HEK293 (cell line): ENCODE measurements around the gene MLLT3.

Experiments
- GLI4 ChIP-seq: fragments of 450-650 bp; formaldehyde crosslinking; IDR thresholded peaks from 2 replicates; pipeline ENCODE4 v1.5.1; 2016; ENCODE audit warnings: missing biosample characterization, missing genetic modification characterization
- GLIS2 ChIP-seq: fragments of 450-650 bp; formaldehyde crosslinking; IDR thresholded peaks from 2 replicates; pipeline ENCODE4 v1.5.1; 2016; ENCODE audit warnings: missing biosample characterization, missing genetic modification characterization
- KLF16 ChIP-seq: fragments of 450-650 bp; formaldehyde crosslinking; IDR thresholded peaks from 2 replicates; pipeline ENCODE4 v1.5.1; 2017; ENCODE audit warnings: missing biosample characterization, missing genetic modification characterization
- KLF9 ChIP-seq: fragments of 450-650 bp; formaldehyde crosslinking; IDR thresholded peaks from 2 replicates; pipeline ENCODE4 v1.5.1; 2016; ENCODE audit warnings: missing biosample characterization, missing genetic modification characterization, low read depth
- MZF1 ChIP-seq: fragments of 450-650 bp; formaldehyde crosslinking; IDR thresholded peaks from 2 replicates; pipeline ENCODE4 v1.5.1; 2017; ENCODE audit warnings: missing biosample characterization, missing genetic modification characterization, borderline replicate concordance
- OVOL3 ChIP-seq: fragments of 450-650 bp; formaldehyde crosslinking; IDR thresholded peaks from 2 replicates; pipeline ENCODE4 v1.5.1; 2016; ENCODE audit warnings: missing biosample characterization, missing genetic modification characterization
- PRDM1 ChIP-seq: fragments of 450-650 bp; formaldehyde crosslinking; IDR thresholded peaks from 2 replicates; pipeline ENCODE4; 2016; ENCODE audit warnings: missing biosample characterization, missing genetic modification characterization
- PRDM6 ChIP-seq: fragments of 450-650 bp; formaldehyde crosslinking; IDR thresholded peaks from 2 replicates; pipeline ENCODE4 v1.5.1; 2017; ENCODE audit warnings: missing biosample characterization, missing genetic modification characterization
- SP3 ChIP-seq: fragments of 450-650 bp; formaldehyde crosslinking; IDR thresholded peaks from 2 replicates; pipeline ENCODE4 v1.5.1; 2016; ENCODE audit warnings: missing biosample characterization, missing genetic modification characterization
- YY1 ChIP-seq: fragments of 450-650 bp; formaldehyde crosslinking; IDR thresholded peaks from 2 replicates; pipeline ENCODE4 v1.5.1; 2018; ENCODE audit warnings: missing biosample characterization, missing genetic modification characterization
- ZBTB10 ChIP-seq: fragments of 450-650 bp; formaldehyde crosslinking; IDR thresholded peaks from 2 replicates; pipeline ENCODE4 v1.5.1; 2016; ENCODE audit warnings: missing biosample characterization, missing genetic modification characterization
- ZBTB20 ChIP-seq: fragments of 450-650 bp; formaldehyde crosslinking; IDR thresholded peaks from 2 replicates; pipeline ENCODE4 v1.5.1; 2016; ENCODE audit warnings: missing biosample characterization, missing genetic modification characterization
- ZNF132 ChIP-seq: fragments of 450-650 bp; formaldehyde crosslinking; IDR thresholded peaks from 2 replicates; pipeline ENCODE4 v1.5.1; 2017; ENCODE audit warnings: missing biosample characterization, missing genetic modification characterization, borderline replicate concordance
- ZNF184 ChIP-seq: fragments of 450-650 bp; IDR thresholded peaks from 2 replicates; pipeline ENCODE4 v1.5.1; 2018; ENCODE audit warnings: missing biosample characterization, mild to moderate bottlenecking, missing genetic modification characterization
- ZNF26 ChIP-seq: fragments of 450-650 bp; formaldehyde crosslinking; IDR thresholded peaks from 2 replicates; pipeline ENCODE4 v1.5.1; 2016; ENCODE audit warnings: missing biosample characterization, missing genetic modification characterization
- ZNF302 ChIP-seq: fragments of 450-650 bp; formaldehyde crosslinking; IDR thresholded peaks from 2 replicates; pipeline ENCODE4 v1.5.1; 2016; ENCODE audit warnings: missing biosample characterization, missing genetic modification characterization, low read depth
- ZNF394 ChIP-seq: fragments of 450-650 bp; formaldehyde crosslinking; IDR thresholded peaks from 2 replicates; pipeline ENCODE4 v1.5.1; 2016; ENCODE audit warnings: missing biosample characterization, missing genetic modification characterization, mild to moderate bottlenecking, moderate library complexity, borderline replicate concordance
- ZNF416 ChIP-seq: fragments of 450-650 bp; formaldehyde crosslinking; IDR thresholded peaks from 2 replicates; pipeline ENCODE4 v1.5.1; 2016; ENCODE audit warnings: missing biosample characterization, missing genetic modification characterization
- ZNF48 ChIP-seq: fragments of 450-650 bp; formaldehyde crosslinking; IDR thresholded peaks from 2 replicates; pipeline ENCODE4 v1.5.1; 2016; ENCODE audit warnings: missing biosample characterization, missing genetic modification characterization
- ZNF530 ChIP-seq: fragments of 450-650 bp; formaldehyde crosslinking; IDR thresholded peaks from 2 replicates; pipeline ENCODE4 v1.5.1; 2016; ENCODE audit warnings: low read depth, missing biosample characterization, missing genetic modification characterization
- ZNF548 ChIP-seq: fragments of 450-650 bp; formaldehyde crosslinking; IDR thresholded peaks from 2 replicates; pipeline ENCODE4 v1.5.1; 2016; ENCODE audit warnings: missing biosample characterization, missing genetic modification characterization
- ZNF580 ChIP-seq: fragments of 450-650 bp; formaldehyde crosslinking; IDR thresholded peaks from 2 replicates; pipeline ENCODE4 v1.5.1; 2016; ENCODE audit warnings: missing biosample characterization, missing genetic modification characterization
- ZNF596 ChIP-seq: fragments of 450-650 bp; IDR thresholded peaks from 2 replicates; pipeline ENCODE4 v1.5.0; 2018; ENCODE audit warnings: missing biosample characterization, mild to moderate bottlenecking, missing genetic modification characterization, moderate library complexity
- ZNF701 ChIP-seq: fragments of 450-650 bp; formaldehyde crosslinking; IDR thresholded peaks from 2 replicates; pipeline ENCODE4 v1.5.1; 2016; ENCODE audit warnings: missing biosample characterization, missing genetic modification characterization
- ZNF785 ChIP-seq: fragments of 450-650 bp; formaldehyde crosslinking; IDR thresholded peaks from 2 replicates; pipeline ENCODE4 v1.5.1; 2016; ENCODE audit warnings: missing biosample characterization, missing genetic modification characterization
- ZNF843 ChIP-seq: fragments of 450-650 bp; formaldehyde crosslinking; IDR thresholded peaks from 2 replicates; pipeline ENCODE4 v1.5.1; 2016; ENCODE audit warnings: missing biosample characterization, missing genetic modification characterization
- TF ChIP-seq, protein P1 (sequence below): fragments of 450-650 bp; formaldehyde crosslinking; IDR thresholded peaks from 2 replicates; pipeline ENCODE4 v1.5.1; 2016; ENCODE audit warnings: missing biosample characterization, missing genetic modification characterization
- TF ChIP-seq, protein P2 (sequence below): fragments of 450-650 bp; formaldehyde crosslinking; IDR thresholded peaks from 2 replicates; pipeline ENCODE4 v1.5.1; 2016; ENCODE audit warnings: missing biosample characterization, missing genetic modification characterization
- TF ChIP-seq, protein P3 (sequence below): fragments of 450-650 bp; IDR thresholded peaks from 2 replicates; pipeline ENCODE4 v1.5.1; 2018; ENCODE audit warnings: missing biosample characterization, mild to moderate bottlenecking, missing genetic modification characterization

The MLLT3 gene

DNA sequence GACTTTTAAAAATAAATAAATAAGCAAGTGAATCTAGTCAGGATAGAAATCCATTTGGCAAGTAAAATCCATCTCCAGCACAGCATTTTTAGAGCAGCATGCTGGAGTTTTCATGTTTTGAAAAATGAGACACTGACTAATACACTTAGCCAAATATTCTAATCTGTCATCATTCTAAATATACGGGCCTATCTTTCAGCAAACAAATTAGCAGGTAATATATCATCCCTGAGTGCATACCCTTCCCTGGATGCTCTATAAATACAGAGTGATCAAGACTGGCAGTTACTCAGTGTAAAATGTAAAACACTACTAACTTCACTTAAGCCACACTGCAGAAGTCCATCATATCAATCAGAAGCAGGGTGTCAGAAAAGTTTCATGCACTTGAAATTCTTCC is 58.4 kb downstream of the MLLT3 start (continued):
- TF ChIP-seq ZNF302 (tag by site-specific recombination), result no peak
- TF ChIP-seq, protein P1, sequence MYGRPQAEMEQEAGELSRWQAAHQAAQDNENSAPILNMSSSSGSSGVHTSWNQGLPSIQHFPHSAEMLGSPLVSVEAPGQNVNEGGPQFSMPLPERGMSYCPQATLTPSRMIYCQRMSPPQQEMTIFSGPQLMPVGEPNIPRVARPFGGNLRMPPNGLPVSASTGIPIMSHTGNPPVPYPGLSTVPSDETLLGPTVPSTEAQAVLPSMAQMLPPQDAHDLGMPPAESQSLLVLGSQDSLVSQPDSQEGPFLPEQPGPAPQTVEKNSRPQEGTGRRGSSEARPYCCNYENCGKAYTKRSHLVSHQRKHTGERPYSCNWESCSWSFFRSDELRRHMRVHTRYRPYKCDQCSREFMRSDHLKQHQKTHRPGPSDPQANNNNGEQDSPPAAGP, result 0 out of 2 replicates have a peak, but pooled peaks have one; percentile 24
- no peak for TF ChIP-seq ZNF394 (tag by site-specific recombination)
- TF ChIP-seq ZNF48 (tag by site-specific recombination), result no peak
- no peak for TF ChIP-seq ZNF184 (tag by site-specific recombination)
- TF ChIP-seq ZNF416 (tag by site-specific recombination), result no peak
- TF ChIP-seq ZNF530 (tag by site-specific recombination), result no peak
- no peak for TF ChIP-seq ZNF596 (tag by site-specific recombination)
- TF ChIP-seq OVOL3, result no peak
- no peak for TF ChIP-seq GLIS2
- peak; percentile 92 for TF ChIP-seq PRDM6 (tag by site-specific recombination)
- no peak for TF ChIP-seq ZBTB20 (tag by site-specific recombination)
- TF ChIP-seq YY1 (tag by site-specific recombination), result no peak
- no peak for TF ChIP-seq MZF1 (tag by site-specific recombination)
- no peak for TF ChIP-seq SP3 (tag by site-specific recombination)
- TF ChIP-seq ZNF701 (tag by site-specific recombination), result no peak
- no peak for TF ChIP-seq ZBTB10 (tag by site-specific recombination)
- TF ChIP-seq, protein P2, sequence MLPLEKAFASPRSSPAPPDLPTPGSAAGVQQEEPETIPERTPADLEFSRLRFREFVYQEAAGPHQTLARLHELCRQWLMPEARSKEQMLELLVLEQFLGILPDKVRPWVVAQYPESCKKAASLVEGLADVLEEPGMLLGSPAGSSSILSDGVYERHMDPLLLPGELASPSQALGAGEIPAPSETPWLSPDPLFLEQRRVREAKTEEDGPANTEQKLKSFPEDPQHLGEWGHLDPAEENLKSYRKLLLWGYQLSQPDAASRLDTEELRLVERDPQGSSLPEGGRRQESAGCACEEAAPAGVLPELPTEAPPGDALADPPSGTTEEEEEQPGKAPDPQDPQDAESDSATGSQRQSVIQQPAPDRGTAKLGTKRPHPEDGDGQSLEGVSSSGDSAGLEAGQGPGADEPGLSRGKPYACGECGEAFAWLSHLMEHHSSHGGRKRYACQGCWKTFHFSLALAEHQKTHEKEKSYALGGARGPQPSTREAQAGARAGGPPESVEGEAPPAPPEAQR (tag by site-specific recombination), result no peak
- TF ChIP-seq ZNF580 (tag by site-specific recombination), result peak; percentile 46; the same call in 1 of the 2 replicates
- no peak for TF ChIP-seq ZNF785 (tag by site-specific recombination)
- peak; percentile 87 for TF ChIP-seq ZNF843 (tag by site-specific recombination)
- TF ChIP-seq PRDM1 (tag by site-specific recombination), result no peak
- TF ChIP-seq, protein P3, sequence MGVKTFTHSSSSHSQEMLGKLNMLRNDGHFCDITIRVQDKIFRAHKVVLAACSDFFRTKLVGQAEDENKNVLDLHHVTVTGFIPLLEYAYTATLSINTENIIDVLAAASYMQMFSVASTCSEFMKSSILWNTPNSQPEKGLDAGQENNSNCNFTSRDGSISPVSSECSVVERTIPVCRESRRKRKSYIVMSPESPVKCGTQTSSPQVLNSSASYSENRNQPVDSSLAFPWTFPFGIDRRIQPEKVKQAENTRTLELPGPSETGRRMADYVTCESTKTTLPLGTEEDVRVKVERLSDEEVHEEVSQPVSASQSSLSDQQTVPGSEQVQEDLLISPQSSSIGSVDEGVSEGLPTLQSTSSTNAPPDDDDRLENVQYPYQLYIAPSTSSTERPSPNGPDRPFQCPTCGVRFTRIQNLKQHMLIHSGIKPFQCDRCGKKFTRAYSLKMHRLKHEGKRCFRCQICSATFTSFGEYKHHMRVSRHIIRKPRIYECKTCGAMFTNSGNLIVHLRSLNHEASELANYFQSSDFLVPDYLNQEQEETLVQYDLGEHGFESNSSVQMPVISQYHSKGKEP (tag by site-specific recombination), result 0 out of 2 replicates have a peak, but pooled peaks have one; percentile 55
- no peak for TF ChIP-seq KLF9 (tag by site-specific recombination)
- TF ChIP-seq ZNF548, result no peak
- TF ChIP-seq ZNF26 (tag by site-specific recombination), result no peak
- no peak for TF ChIP-seq ZNF132 (tag by site-specific recombination)
- no peak for TF ChIP-seq KLF16 (tag by site-specific recombination)
- no peak for TF ChIP-seq GLI4 (tag by site-specific recombination)
